Right renal pelvis (tissue), 4 donors: ENCODE results near the gene SOX8. TPM values are rescaled to one million over a fixed set of nuclear protein-coding genes. Genes with fewer than 3 reads are reported as not detected.

Experiments
- DNase-seq, 4 donors: peaks; one replicate each; pipeline ENCODE4 v3.0.0-alpha.2; 2013; ENCODE audit warnings: low read depth in 4 of 4, low spot score in 3 of 4, missing footprints in 1 of 4
- polyA plus RNA-seq, 4 donors: library from polyadenylated mRNA; unstranded; fragments of 120-200 nt; gene quantifications; one replicate each; pipeline ENCODE4 v1.2.1, GENCODE V29; 2013; ENCODE audit not compliant: insufficient read length in 4 of 4

SOX8 gene
- polyA plus RNA-seq, 4 donors = 2.6 to 5.7 (median 4.0) TPM

- no peak for DNase-seq
Observed at GRCh38 chr16:1002399-1003166, 21.0 kb downstream of the SOX8 start.

DNA sequence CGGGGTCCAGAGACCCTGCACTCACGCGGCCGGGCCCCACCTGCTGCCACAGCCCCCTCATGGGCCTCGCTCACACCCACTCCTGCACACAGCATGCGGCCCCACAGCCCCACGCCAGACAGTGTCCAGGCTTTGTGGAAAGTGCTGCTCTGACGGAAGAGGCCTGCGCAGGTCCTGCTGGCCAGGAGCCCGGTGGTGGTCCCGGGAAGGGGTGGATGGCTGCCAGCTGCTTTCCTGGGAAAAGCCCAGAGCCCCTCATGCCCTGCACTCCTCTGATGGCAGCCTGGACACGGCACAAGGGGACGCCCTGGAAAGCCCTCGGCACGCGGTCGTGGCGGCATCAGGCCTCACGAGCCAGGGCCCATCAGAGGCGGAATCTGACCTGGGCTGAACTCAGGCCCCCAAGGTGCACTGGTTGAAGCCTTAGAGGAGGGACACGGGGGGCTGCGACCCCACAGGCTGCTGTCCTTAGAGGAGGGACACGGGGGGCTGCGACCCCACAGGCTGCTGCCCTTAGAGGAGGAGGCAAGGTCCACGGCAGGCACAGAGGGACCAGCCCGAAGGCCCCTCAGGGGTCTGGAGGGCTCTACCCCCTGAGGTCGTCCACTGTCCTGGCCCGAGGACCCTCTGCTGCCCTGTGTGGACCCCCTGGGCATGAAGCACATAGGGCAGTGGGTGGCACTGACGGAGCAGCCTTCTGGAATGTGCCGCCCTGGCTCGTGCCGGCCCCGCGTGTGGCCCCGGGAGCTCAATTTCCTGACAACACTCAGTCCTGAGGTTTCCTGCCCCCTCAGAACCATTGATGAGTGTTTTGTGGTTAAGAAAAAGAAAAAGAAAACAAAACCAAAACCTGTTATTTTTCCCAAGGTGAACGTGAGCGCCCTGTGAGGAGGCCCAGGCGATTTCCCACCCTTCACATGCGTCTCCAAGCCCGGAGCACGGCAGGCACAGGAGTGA lies 22.1 kb downstream of the SOX8 start:
- no peak for DNase-seq

- no peak for DNase-seq
Observed at GRCh38 chr16:1005286-1005685, 23.7 kb downstream of the SOX8 start.

DNA sequence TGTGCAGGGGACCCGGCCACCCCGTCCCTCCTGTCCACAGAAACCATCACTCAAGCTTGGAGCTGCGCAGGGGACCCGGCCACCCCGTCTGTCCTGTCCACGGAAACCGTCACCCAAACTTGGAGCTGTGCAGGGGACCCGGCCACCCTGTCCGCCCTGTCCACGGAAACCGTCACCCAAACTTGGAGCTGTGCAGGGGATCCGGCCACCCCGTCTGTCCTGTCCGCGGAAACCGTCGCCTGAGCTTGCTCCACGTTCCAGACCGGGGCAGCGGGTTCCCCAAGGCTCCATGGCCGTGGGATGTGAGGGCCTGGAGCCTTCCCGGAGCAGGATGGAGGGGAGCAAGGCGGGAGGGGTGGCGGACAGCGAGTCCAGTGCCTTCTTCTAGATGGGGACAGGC lies 25.2 kb downstream of the SOX8 start:
- no peak for DNase-seq

GRCh38 chr16:1007284-1007850 lies 25.8 kb downstream of the SOX8 start:
- DNase-seq = no peak

DNA sequence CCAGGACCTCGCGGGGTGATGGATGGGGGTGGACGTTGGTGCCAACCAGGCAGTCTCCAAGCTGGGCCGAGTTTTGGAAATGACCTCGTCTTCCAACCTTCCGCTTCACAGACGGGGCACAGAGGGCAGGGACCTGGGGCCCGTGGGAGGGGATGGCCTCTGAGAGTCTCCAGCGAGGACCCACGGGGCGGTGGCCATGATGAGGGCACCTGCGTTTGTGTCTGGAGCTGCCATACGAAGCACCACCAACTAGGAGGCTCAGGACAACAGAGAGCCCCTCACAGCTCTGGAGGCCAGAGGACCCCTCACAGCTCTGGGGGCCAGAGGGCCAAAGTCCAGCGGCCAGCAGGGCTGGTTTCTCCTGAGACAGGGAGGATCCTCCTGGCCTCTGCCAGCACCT lies 26.5 kb downstream of the SOX8 start:
- no peak for DNase-seq

DNA sequence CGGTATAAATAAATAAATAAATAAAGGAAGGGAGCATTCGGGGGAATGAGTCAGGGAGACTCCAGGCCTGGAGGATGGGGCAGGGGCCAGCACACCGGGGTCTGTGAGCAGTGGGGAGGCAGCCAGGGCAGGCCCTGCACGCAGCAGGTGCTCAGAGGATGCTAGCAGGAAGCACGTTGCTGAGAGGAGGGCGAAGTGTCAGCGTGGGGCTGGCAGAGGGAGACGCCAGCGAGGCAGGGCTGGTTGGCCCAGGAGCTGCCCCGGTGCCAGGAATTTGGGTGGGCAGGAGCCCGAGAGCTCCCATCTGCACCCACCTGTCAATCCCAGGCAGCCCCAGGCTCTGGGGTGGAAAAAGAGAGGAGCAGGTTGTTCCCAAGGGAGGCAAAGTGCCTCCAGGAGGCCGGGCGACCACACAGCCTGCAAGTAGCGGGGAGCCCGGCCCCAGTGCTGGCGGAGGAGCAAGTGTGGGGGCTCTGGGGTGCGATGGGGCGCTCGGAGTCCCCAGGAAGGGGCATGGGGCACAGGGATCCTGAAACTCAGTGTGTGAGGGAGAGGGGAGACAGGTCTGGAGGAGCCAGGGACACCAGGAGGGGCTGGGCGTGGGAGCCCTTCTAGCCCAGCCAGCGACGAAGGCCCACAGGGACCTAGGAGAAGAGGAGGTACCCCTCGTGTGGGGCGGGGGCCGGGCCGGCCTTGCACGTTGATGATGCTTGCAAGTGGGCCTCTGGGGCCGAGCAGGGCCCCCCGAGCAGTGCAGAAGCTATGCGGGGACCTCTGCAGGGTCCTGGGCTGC lies 28.0 kb downstream of the SOX8 start:
- no peak for DNase-seq

DNA sequence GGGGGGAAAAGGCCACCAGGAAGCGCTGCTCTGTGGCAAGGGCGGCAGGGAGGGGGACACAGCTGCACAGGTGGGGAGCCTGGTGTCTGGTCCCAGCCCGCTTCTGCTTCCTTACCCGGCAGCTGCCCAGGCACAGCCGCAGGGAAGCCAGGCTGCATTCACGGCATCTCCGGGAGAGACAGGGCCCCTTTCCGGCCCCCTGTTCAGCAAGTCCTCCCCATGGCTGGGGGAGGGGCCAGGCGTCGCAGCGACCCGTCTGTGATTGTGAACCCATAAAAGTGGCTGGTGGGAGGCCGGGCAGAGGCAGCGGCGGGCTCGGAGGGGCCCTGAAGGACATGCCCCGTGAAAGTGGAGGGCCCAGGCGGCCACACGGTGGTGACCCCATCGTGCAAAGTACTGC lies 28.7 kb downstream of the SOX8 start:
- no peak for DNase-seq

GRCh38 chr16:1010815-1011214 lies 29.2 kb downstream of the SOX8 start:
- DNase-seq = no peak

- no peak for DNase-seq
Observed at GRCh38 chr16:1011316-1012082, 29.9 kb downstream of the SOX8 start.

- DNase-seq = no peak
Observed at GRCh38 chr16:1012135-1012534, 30.6 kb downstream of the SOX8 start.

DNA sequence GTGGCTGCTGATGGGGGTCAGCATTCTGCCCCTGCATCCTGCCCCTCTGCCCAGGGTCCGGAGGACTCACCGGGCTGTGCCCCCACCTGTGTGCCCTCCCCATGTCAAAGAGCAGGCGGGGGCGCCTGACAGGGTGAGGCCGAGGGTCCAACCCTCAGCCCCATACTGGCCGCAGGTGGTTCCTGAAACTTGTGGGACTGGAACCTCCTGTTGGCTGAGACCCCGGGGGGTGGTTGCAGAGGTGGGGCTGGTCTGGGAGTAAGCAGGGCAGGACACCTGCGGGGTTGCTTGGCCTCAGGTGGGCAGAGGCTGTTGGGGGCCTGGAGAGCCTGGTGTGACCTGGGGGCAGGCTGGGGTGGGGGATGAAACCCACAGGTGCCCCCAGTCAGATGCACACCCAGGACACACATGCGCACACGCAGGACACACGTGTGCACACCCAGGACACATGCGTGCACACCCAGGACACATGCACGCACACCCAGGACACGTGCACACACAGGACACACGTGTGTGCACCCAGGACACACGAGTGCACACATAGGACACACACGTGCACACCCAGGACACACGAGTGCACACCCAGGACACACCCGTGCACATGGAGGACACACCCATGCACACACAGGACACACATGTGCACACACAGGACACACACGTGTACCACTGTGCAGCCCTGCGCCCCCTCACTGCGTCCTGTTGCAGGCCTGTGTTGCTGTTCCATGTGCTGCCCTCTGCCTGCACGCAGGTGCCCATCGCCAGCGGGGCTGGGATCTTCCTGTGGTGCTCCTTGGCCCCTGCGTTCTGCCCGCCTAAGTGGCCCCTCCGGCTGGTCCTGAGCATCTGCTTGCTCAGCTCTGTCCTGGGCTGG lies 31.4 kb downstream of the SOX8 start:
- DNase-seq = no peak

- no peak for DNase-seq
Observed at GRCh38 chr16:1013593-1013900, 32.0 kb downstream of the SOX8 start.

DNA sequence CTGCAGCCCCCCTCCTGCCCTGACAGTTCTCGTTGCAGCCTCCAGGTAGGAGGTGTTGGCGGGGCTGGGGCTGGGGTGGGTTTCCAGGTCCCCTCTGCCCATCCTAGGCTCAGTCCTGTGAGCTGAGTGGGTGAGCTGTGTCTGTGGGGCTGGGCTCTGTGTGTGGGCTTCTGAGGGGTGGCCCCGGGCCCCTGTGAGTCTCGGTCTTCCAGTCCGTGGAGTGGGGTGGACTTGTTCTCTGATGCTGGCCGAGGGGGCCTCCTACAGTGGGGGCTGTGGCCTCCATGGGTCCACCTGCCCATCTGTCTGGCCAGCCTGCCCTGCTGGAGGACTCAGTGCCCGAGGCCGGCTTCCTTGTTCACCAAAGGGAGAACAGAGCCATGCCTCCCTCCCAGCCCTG lies 32.7 kb downstream of the SOX8 start:
- no peak for DNase-seq

GRCh38 chr16:1014771-1015495 lies 33.4 kb downstream of the SOX8 start:
- no peak for DNase-seq

- no peak for DNase-seq
Observed at GRCh38 chr16:1018447-1019198, 37.1 kb downstream of the SOX8 start.

DNA sequence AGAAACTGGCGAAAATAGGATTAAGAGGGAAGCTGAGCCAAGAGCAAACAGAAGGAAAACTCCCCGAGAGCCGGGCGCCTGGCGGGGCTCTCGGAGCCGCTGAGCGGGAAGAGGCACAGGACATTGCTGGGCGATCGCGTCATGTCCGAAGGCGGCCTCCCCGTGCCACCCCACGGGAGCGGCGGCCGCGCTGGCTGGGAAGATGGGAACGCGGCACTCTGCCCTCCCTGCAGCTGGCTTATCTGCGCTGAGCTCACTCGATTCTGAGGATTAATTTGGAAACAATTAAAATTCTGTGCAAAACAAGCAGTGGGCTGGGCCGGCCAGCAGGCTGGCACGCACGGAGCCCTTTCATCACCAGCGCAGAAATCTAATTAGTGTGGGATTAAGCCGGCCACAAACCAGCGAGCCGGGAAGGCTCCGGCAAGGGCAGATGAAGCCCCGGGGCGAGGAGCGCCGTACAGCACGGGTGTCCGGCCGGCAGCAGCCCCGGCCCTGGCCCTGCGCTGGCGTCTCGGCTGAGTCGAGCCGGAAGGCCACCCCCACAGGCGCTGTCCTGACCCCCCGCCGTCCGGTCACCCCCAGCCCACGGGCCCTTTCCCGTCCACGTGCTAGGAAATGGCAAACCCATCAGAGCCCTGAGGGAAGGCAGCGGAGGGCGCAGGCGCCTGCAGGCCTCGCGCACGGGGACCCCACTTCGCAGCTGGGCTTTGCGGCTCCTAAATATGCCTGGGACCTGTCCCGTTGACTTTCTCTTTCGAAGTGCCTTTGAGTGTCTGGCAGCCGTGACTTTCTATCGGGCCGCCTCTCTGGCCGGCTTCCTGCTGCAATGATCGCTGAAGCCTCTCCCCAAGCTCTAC lies 37.9 kb downstream of the SOX8 start:
- DNase-seq = no peak
